ENCODE data around the gene SLC6A17. TPM values are rescaled to one million over a fixed set of nuclear protein-coding genes. Genes with fewer than 3 reads are reported as not detected.

SLC6A17 gene
- total RNA-seq, 2 experiments from 2014 or later: not detected

GRCh38 chr1:110151175-110151669, 928 bp downstream of the SLC6A17 start:
- ATAC-seq (no peak), DNase-seq (no peak)
- Mint-ChIP-seq H3K36me3 (no peaks in the 10 kb centered on the region), H3K9me3 (ENCODE audit: low read depth) (no peaks in the 10 kb centered on the region), H3K27ac (no peak overlapping the region), H3K4me3 (no peak overlapping the region), H3K4me1 (no peaks in the 10 kb centered on the region), H3K27me3 (peaks cover 45% of the 10 kb centered on the region)
- CTCF ChIA-PET: interaction anchor here (1.0 kb wide), 1 partner anchor 70 kb away, joined by 3 read pairs; no protein-coding TSS in a partner anchor

DNA sequence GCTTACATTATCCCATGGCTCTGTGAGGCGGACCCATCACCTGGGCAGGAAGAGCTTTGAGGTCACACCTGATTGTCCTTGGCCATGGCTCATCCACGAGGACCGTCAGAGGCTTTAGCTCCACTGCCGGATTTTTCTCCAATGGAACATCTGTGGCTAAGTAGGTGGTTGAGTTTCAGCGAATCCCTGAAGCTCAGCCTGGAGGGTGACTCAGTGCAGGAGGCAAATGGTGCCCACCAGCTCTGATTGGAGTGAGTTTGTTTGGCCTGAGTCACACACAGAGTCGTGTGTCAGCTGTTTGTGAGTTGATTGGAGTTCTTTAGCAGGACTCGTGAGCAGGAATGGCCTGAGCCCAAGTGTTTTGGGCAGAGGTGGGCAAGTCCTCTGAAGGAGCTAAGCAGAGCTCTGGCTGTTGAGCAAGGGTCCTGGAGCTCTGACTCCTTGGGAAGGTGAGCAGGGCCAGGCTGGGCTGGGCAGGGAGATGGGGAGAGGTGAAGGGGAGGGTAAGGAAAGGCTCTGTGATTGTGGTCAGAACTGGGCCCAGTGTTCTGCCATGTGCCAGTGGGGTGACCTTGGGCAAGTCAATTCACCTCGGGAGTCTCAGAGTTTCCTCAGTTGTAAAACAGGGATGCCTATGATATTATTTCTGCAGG, 2.0 kb downstream of the SLC6A17 start:
- Mint-ChIP-seq H3K9me3 (ENCODE audit: low read depth) (no peaks in the 10 kb centered on the region), H3K4me1 (no peaks in the 10 kb centered on the region), H3K4me3 (no peak overlapping the region), H3K27ac (no peak overlapping the region), H3K27me3 (peaks cover 55% of the 10 kb centered on the region), H3K36me3 (no peaks in the 10 kb centered on the region)
- no peak for DNase-seq
- no peak for ATAC-seq
- CTCF ChIA-PET: interaction anchor here (1.2 kb wide), 1 partner anchor 8 kb away, joined by 3 read pairs; no protein-coding TSS in a partner anchor

DNA sequence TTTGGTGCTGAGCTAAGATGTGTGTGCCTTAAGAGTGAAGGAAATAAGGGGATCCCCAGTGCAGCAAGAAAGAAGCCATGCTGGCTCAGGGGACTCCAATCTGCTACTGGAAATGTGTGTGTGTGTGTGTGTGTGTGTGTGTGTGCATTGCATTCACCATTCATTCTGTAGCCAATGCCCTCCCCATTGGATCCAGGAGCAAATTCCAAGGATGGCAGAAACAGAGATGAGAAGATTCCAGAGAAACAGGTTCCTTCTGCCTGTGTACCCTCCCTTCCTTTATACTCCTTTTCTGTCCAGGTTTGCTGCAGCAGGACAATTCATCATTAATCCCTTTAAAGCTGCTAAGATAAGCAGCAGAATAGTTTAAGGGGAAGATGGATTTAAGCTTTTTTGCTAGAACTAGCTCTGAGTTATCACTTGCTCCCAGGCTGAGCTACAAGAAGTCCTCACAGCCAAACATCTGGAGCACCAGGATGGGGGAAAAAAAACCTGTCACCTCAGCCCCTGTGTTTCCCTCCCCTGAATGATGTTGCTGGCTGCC, 3.2 kb downstream of the SLC6A17 start:
- CTCF ChIA-PET: no interaction called here
- H3K27me3 Mint-ChIP-seq: peaks cover 58% of the 10 kb centered on the region
- H3K4me3 Mint-ChIP-seq: no peak overlapping the region
- H3K27ac Mint-ChIP-seq: no peak overlapping the region
- no peak for DNase-seq
- no peaks in the 10 kb centered on the region for H3K36me3 Mint-ChIP-seq
- no peak for ATAC-seq
- no peaks in the 10 kb centered on the region for H3K4me1 Mint-ChIP-seq
- no peaks in the 10 kb centered on the region for H3K9me3 Mint-ChIP-seq (ENCODE audit: low read depth)

GRCh38 chr1:110155878-110156522, 5.7 kb downstream of the SLC6A17 start:
- ATAC-seq (no peak), DNase-seq (peak; percentile 67)
- no peaks in the 10 kb centered on the region for H3K9me3 Mint-ChIP-seq (ENCODE audit: low read depth)
- no peak overlapping the region for H3K27ac Mint-ChIP-seq
- peaks cover 4% of the 10 kb centered on the region for H3K4me1 Mint-ChIP-seq
- H3K36me3 Mint-ChIP-seq: no peaks in the 10 kb centered on the region
- no peak overlapping the region for H3K4me3 Mint-ChIP-seq
- H3K27me3 Mint-ChIP-seq: peaks cover 66% of the 10 kb centered on the region
- CTCF ChIA-PET: interaction anchor here (0.9 to 1.3 kb wide), 2 partner anchors 40 to 340 kb away, joined by 3 read pairs; no protein-coding TSS in a partner anchor

DNA sequence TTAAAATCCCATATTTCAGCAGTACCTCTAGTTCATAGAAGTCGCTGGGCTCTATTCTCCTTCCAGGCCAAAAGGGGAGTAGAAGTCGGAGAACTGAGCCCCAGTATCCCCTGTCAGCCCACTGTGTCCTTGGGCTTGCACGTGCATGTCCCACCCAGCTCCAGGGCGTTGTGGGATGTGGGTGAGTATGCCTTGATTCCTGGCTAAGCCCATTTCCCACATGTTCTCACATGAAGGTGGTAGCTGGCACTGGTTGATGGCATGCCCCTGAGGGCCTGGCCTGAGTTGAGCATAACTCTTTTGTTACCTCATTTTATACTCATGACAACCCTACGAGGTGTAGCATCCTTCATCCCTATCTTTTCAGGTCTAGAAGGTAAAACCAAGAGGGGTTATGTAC, 8.0 kb downstream of the SLC6A17 start:
- Mint-ChIP-seq H3K4me3 (no peak overlapping the region), H3K4me1 (peaks cover 4% of the 10 kb centered on the region), H3K9me3 (ENCODE audit: low read depth) (no peaks in the 10 kb centered on the region), H3K36me3 (no peaks in the 10 kb centered on the region), H3K27me3 (peaks cover 45% of the 10 kb centered on the region), H3K27ac (no peak overlapping the region)
- CTCF ChIA-PET: no interaction called here
- DNase-seq: no peak
- no peak for ATAC-seq

DNA sequence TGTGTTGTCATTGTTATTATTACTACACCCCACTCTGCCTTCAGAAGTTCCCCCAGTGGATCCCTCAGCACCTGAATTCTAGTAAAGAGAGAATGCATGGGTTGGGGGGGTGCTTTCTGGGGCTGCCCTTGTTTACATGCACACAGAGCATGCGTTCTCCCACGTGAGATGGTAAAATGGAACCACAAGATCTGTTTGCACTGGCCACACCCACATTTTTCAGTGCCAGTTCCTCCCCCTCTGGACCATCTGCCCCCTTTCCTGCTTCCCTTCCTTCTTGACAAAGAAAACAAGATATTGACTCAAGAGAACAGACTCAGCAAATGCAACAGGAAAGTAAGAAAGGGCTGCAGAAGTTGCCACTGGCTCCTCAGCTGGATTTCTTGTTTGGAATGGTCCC, 8.9 kb downstream of the SLC6A17 start:
- Mint-ChIP-seq H3K27ac (no peak overlapping the region), H3K27me3 (peaks cover 39% of the 10 kb centered on the region), H3K36me3 (no peaks in the 10 kb centered on the region), H3K4me3 (no peak overlapping the region), H3K9me3 (ENCODE audit: low read depth) (no peaks in the 10 kb centered on the region), H3K4me1 (peaks cover 4% of the 10 kb centered on the region)
- DNase-seq: no peak
- ATAC-seq: no peak
- CTCF ChIA-PET: no interaction called here

DNA sequence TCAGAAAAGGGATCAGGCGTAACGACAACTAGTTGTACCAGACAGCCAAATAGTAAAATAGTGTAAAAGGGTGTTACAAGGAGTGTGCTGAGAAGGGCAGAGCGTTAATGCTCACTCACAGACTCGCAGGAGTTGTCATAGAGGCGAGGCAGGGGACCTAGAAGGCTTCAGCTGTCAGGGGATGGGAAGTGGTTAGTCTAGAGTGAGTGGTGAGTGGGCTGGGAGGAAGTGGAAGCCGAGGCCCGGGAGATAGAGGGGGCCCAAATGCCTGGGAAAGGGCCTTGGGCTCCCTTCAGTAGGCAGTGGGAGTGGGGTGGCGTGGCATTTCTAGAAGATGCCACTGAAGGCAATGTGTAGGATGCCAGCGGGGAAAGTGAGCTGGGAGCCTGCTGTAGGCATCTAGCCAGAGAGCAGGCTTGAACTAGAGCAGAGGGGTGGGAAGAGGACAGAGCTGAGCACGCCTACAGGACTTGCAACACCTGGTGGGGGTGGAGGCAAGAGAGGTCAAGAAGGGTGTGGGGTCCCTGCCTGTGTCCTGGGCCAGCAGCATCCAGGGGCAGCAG, 10.3 kb downstream of the SLC6A17 start:
- H3K27ac Mint-ChIP-seq: no peak overlapping the region
- CTCF ChIA-PET: no interaction called here

GRCh38 chr1:110161165-110161564, 10.9 kb downstream of the SLC6A17 start:
- Mint-ChIP-seq H3K36me3 (no peaks in the 10 kb centered on the region), H3K4me1 (peaks cover 4% of the 10 kb centered on the region), H3K27me3 (peaks cover 28% of the 10 kb centered on the region), H3K4me3 (no peak overlapping the region), H3K9me3 (ENCODE audit: low read depth) (no peaks in the 10 kb centered on the region), H3K27ac (no peak overlapping the region)
- CTCF ChIA-PET: interaction anchor here (1.2 kb wide), 1 partner anchor 73 kb away, joined by 4 read pairs; no protein-coding TSS in a partner anchor
- ATAC-seq (no peak), DNase-seq (no peak)

More for the DNA sequence above, 10.3 kb downstream of the SLC6A17 start:
- no peak for DNase-seq
- Mint-ChIP-seq H3K36me3 (no peaks in the 10 kb centered on the region), H3K27me3 (peaks cover 29% of the 10 kb centered on the region), H3K9me3 (ENCODE audit: low read depth) (no peaks in the 10 kb centered on the region), H3K4me1 (peaks cover 4% of the 10 kb centered on the region), H3K4me3 (no peak overlapping the region)
- no peak for ATAC-seq

- CTCF ChIA-PET: interaction anchor here (1.2 to 2.0 kb wide), 2 partner anchors 74 to 334 kb away, joined by 4 to 6 read pairs; no protein-coding TSS in a partner anchor
- no peak overlapping the region for H3K27ac Mint-ChIP-seq
- ATAC-seq: no peak
Observed at GRCh38 chr1:110161849-110162248, 11.6 kb downstream of the SLC6A17 start.

DNA sequence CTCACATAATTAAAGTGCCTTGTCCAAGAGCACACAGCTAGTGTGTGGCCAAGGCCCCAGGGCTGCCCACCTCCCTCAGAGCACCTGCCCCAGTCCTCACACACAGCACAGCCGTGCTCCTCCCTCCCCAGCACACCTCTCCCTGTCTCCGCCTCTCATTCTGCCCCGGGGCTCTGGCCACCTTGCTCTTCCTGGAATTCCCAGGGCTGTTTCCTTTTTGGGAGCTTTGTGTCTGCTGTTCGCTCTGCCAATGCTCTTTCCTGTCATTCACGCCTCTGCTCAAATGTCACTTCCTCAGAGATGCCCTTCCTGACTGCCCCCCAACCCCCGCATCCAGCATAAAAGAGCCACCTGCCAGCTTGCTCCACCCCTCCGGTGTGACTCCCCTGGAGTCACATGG, 13.3 kb downstream of the SLC6A17 start:
- Mint-ChIP-seq H3K27ac (no peak overlapping the region), H3K4me3 (no peak overlapping the region), H3K36me3 (no peaks in the 10 kb centered on the region), H3K27me3 (peaks cover 15% of the 10 kb centered on the region), H3K9me3 (ENCODE audit: low read depth) (no peaks in the 10 kb centered on the region), H3K4me1 (peaks cover 4% of the 10 kb centered on the region)
- CTCF ChIA-PET: interaction anchor here (1.3 to 2.0 kb wide), 2 partner anchors 44 to 332 kb away, joined by 3 to 6 read pairs; no protein-coding TSS in a partner anchor
- DNase-seq (no peak), ATAC-seq (no peak)

More at GRCh38 chr1:110161849-110162248, 11.6 kb downstream of the SLC6A17 start:
- Mint-ChIP-seq H3K9me3 (ENCODE audit: low read depth) (no peaks in the 10 kb centered on the region), H3K4me1 (peaks cover 4% of the 10 kb centered on the region), H3K27me3 (peaks cover 21% of the 10 kb centered on the region), H3K36me3 (no peaks in the 10 kb centered on the region), H3K4me3 (no peak overlapping the region)
- no peak for DNase-seq

DNA sequence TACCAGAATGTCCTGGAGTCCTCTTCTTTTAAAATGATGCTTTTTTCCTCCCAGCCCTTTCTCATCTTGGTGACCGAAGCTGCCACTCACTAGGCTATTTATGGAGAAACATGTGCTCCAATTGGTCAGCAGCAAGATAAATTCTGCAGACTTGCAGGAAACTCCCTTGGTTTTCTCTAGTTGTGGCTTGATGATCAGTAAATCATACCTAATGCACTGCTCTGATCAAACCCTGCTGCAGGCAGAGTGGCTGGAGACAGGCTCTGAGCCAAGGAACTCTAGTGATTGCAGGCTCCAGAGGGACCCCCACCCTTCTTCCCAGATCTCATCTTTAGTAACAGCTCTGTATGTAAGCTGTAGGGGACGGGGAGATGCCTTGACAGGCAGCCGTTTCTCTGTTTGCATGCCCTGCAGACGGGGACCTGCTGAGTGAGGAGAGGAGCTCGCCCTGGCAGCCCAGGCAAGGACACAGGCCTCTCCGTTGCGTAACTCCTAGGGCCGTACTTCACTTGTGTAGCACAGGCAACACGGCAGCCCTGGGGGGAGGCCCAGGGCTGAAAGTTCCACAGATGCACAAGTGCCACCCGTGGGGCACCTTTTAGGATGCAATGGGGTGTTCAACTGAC, 14.5 kb downstream of the SLC6A17 start:
- no peak for ATAC-seq
- DNase-seq: no peak
- H3K36me3 Mint-ChIP-seq: no peaks in the 10 kb centered on the region
- peaks cover 10% of the 10 kb centered on the region for H3K27me3 Mint-ChIP-seq
- no peak overlapping the region for H3K27ac Mint-ChIP-seq
- no peak overlapping the region for H3K4me3 Mint-ChIP-seq
- H3K4me1 Mint-ChIP-seq: peaks cover 4% of the 10 kb centered on the region
- no peaks in the 10 kb centered on the region for H3K9me3 Mint-ChIP-seq (ENCODE audit: low read depth)
- CTCF ChIA-PET: interaction anchor here (1.3 kb wide), 1 partner anchor 43 kb away, joined by 3 read pairs; no protein-coding TSS in a partner anchor

DNA sequence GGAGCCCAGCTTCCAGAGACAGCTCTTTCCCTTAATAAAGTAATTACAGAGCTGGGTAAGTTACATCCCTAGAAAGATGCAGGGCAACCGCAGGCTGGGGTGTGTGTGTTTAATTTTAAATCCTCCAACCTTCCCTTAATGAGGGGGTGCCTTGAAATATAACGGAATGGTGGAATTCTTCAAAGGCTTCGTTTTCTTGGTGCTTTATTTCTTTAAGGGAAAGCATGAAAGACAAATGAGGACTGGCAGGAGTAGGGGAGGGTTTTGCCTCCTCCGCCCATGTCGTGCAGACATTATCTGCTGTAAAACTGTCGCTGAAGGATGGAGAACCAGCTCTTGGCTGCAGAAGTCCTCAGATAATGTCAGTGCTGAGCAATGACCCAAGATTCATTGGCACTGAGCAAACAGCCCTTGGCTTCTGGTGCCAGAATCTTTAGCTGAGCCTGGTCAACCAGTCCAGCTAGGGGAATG, 15.5 kb downstream of the SLC6A17 start:
- Mint-ChIP-seq H3K36me3 (no peaks in the 10 kb centered on the region), H3K9me3 (ENCODE audit: low read depth) (no peaks in the 10 kb centered on the region), H3K27me3 (peaks cover 4% of the 10 kb centered on the region), H3K4me3 (no peak overlapping the region), H3K27ac (no peak overlapping the region), H3K4me1 (no peaks in the 10 kb centered on the region)
- CTCF ChIA-PET: no interaction called here
- no peak for DNase-seq
- no peak for ATAC-seq

DNA sequence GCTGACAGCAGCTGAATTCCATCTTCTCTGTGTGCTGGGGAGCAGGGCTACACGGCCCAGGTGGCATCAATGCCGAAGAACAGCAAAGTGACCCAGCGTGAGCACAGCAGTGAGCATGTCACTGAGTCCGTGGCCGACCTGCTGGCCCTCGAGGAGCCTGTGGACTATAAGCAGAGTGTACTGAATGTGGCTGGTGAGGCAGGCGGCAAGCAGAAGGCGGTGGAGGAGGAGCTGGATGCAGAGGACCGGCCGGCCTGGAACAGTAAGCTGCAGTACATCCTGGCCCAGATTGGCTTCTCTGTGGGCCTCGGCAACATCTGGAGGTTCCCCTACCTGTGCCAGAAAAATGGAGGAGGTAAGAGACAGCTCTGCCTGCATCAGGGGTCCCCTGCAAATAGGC, 16.6 kb downstream of the SLC6A17 start:
- DNase-seq: no peak
- Mint-ChIP-seq H3K27ac (no peak overlapping the region), H3K9me3 (ENCODE audit: low read depth) (no peaks in the 10 kb centered on the region), H3K27me3 (peaks cover 4% of the 10 kb centered on the region), H3K36me3 (no peaks in the 10 kb centered on the region), H3K4me3 (no peak overlapping the region), H3K4me1 (no peaks in the 10 kb centered on the region)
- ATAC-seq: no peak
- CTCF ChIA-PET: interaction anchor here (1.5 kb wide), 1 partner anchor 23 kb away, joined by 4 read pairs; no protein-coding TSS in a partner anchor
